ENCODE measurements around the gene KLHL30.

Gene KLHL30

GRCh38 chr2:238130111-238130695, 8.3 kb upstream of the KLHL30 start:
- DNase-seq (ENCODE audit: low read depth, low spot score): no peak

- no peak for DNase-seq (ENCODE audit: low read depth, low spot score)
Measured at GRCh38 chr2:238130696-238131628, 7.5 kb upstream of the KLHL30 start.

- no peak for DNase-seq (ENCODE audit: low read depth, low spot score)
Measured at GRCh38 chr2:238131761-238132462, 6.6 kb upstream of the KLHL30 start.

DNA sequence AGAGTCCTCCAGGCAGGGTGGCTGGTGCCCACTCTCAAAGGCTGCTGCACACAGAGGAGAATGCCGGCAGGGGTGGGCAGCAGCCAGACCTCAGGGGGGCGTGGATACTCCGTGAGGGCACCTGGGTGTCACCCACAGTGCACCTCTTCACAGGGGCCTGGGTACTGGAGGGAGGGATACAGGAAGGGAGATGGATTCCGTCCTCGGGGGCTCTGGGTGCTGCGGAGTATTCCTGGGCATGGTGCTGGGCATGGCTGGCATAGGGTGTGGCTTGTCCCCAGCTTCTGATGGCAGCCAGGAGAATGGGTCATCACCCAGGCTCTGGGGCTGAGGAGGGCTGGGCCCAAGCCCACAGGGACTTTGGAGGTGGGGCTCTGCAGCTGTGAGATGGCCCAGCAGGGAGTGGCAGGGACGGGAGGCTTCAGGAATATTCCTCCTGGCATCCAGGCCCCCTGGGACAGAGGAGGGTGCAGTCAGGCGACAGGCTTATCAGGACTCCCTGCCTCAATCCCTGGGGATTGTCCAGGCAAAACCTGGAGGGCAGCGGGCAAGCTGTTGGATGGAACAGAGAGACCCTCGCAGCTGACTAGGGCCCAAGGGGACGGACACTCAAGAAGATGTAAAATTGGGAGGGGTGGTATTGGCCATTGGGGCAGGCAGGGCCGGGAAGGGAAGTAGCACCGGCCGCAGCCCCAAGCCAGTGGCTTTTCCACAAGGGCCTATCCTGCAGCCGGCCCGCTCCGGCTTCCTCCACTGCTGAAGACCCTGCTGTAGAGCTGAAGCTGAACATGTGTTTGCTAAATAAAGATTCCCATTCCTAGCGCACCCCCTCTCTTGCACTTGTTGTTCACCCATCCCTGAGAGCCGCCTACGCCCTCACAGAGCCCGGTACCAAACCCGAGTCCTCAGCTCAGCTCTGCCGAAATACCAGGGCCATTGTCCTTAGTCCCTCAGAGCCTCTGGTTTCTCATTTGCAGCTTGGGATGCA, 5.7 kb upstream of the KLHL30 start:
- DNase-seq (ENCODE audit: low read depth, low spot score): no peak

DNA sequence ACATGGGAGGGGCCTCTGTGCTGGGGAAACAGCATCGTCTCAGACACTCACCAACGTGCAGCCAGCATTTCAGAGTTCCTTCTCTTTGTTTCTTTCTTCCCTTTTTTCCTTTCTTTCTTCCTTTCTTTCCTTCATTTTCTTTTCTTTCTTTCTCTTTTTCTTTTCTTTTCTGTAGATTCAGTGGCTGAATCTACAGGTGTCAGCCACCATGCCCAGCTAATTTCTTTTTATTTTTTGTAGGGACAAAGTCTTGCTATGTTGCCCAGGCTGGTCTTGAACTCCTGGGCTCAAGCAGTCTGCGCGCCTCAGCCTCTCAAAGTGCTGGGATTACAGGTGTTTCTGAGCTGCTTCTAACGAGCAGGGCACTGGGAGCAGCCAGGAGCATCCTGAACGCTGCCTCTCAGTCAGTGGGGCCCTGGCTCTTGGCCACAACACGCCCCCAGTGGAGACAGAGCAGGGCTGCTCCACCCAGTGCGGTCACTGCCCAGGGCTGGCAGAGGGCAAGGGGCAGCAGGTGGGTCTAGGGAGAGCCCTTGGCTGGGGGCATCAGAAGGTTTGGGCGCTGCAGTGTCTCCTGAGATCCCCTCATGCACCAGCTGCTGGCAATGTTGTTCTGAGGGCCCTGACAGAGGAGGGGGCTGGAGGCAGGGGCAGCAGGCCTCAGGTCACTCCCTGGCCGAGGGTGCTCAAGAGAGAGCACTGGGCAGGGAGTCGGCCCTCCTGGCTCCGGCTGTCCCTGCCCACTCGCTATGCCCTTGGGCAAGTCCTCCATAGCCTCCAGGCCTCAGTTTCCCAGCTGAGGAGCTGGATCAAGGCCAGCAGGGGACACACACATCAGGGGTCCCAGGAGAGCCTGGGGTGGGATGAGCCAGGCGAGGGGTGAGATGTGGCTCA, 4.7 kb upstream of the KLHL30 start:
- no peak for DNase-seq (ENCODE audit: low read depth, low spot score)

DNA sequence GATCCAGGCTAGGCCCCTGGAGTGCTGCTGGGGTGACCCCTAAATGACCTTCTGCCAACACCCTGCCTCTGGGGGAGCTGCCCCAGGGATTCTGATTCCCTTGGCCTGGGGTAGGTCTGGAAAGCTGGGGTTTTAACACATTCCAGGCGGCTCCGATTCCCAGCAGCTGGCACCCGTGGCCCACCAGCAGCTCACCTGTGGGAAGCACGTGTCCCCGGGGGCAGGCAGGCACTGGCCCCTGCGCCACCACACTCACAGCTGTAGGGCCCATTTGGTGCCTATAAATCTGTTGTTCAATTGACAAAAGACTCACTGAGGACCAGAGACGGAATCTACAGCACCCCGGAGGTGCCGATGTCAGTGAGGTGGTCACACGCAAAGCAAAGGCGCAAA, 4.1 kb upstream of the KLHL30 start:
- DNase-seq (ENCODE audit: low read depth, low spot score): no peak

DNA sequence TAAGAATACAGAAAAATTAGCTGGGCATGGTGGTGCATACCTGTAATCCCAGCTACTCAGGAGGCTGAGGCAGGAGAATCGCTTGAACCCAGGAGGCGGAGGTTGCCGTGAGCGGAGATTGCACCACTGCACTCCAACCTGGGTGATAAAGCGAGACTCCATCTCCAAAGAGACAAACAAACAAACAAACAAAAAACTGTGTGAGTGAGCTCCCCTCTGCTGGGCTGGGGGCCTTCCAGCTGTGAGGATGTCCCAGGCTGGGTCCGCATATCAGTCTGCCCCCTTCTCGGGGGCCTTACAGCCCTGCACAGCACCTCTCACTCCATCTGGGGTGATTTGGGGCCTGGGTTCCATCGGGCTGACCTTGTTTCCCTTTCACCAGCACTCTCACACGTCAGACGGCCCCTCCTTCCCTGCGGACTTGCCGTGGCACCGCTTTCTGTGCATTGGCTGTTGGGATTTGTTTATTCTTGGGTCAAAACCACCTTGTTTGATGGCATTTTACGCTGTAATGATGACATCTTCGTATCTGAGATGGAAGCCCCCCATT, 2.8 kb upstream of the KLHL30 start:
- no peak for DNase-seq (ENCODE audit: low read depth, low spot score)

DNA sequence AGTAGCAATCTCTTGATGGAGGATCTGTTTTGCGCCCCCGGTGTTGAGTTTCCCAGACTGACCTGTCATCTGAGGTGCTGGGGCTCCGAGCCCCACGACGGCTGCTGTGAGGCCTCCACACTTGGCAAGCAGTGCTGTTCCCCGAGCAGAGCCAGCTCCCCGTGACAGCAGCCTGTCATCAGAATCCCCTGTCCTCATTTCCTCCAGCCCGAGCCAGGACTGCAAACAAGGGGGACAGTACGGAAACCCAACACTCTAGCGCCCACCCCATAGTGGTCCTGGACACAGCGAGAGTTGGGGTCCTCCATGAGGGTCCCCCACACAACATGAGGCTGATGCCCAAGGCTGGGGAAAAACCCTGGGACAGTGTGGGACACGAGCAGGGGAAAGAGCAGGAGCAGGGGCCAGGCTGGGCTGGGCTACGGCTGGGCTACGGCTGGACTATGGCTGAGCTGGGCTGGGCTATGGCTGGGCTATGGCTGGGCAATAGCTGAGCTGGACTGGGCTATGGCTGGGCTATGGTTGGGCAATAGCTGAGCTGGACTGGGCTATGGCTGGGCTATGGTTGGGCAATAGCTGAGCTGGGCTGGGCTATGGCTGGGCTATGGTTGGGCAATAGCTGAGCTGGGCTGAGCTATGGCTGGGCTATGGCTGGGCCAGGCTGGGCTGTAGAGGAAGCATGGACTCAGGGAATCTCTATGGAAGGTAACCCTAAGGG, 1.5 kb upstream of the KLHL30 start:
- no peak for DNase-seq (ENCODE audit: low read depth, low spot score)

DNA sequence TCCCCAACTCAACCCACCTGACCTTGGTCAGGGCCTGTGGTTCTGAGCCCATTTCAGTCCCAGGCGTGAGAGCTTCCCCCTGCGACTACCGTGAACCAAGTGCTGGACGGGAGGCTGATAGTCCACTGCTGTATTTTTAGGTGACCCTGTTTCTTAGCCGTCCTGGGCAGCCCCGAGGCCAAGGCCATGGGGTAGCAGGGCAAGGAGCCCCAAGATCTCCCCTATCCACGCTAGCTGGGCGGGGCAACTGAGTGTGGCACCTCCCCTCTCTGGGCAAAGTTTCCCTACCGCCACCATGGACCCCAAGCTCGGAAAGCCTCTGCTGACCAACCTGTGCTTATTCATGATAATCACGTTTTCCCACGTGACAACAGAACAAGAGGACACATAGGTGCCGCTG, 583 bp upstream of the KLHL30 start:
- DNase-seq (ENCODE audit: low read depth, low spot score): no peak

DNA sequence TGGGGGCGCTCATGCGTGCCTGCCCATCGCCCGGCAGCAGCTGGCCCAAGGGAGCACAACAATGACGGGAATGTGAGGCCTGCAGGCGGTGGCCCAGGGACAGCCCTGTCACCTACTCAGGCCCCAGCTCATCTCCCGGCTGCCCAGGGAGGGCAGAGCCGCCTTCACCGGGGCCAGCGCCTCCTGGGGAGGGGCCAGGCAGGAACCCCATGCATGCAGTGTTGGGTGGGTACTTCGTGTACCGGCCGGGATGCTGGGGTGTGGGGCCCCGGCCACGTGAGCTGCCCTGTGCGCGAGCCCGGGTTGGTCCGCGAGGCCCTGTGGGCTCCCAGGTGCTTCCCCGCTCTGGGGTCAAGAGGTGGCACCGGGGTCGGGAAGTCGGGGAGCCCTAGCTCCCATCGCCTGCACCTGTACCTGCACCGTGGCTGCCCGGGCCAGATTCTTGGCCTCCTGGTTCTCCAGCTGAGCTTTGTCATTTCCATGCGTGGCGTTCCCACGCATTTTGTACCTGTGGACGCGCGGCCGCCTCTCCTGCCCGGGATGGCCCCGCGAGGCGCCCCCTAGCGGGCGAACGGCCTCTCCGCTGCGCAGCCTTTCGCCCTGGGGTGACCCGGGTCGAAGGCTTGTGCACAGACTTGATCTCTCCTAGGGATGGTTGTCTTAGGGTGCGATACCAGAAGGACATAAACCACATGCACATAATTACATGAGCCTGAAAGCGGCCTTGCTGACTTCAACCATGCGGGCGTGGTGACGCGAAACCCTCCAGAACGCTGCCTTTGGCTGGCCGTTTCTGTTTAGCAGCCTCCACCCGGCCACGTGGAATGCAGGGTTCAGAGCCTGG, 950 bp downstream of the KLHL30 start:
- DNase-seq (ENCODE audit: low read depth, low spot score): no peak

- DNase-seq (ENCODE audit: low read depth, low spot score): no peak
Measured at GRCh38 chr2:238140040-238140439, 1.6 kb downstream of the KLHL30 start.

GRCh38 chr2:238140721-238141540, 2.5 kb downstream of the KLHL30 start:
- DNase-seq (ENCODE audit: low read depth, low spot score): no peak

DNA sequence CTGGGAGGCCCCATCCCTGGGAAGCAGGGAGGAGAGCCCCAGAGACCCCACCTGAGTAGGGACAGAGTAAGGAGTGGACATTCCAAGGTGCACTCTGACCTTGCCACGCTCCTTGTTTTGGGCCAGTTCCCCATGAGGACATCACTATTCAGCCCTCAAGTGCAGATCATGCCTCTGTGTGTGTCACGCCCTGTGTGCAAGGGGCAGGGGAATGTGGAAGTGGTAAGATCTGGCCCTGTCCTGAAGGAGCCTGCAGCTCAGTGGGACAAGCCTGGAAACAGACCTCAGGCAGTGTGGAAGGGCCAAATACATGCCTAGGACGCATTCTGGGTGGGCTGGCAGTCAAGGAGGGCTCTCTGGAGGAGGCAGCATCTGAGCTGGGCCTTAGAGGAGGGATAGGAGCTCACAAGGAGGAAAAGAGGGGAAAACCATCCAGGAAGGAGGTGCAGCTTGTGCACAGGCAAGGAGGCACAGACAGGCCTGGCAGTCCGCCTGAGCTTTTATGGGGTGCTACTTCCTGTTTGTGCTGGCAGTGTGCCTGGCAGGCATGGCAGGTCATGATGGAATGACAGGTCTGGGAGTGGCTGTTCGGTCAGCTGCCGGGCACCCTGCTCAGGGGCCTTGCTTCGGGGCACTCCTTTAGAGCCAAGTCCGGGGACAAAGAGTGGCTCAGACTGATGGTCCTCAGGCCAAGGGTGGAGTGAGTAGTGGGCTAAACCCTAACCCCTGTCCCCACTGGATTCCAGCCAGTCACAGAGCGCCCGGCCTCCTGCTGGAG, 3.3 kb downstream of the KLHL30 start:
- no peak for DNase-seq (ENCODE audit: low read depth, low spot score)

DNA sequence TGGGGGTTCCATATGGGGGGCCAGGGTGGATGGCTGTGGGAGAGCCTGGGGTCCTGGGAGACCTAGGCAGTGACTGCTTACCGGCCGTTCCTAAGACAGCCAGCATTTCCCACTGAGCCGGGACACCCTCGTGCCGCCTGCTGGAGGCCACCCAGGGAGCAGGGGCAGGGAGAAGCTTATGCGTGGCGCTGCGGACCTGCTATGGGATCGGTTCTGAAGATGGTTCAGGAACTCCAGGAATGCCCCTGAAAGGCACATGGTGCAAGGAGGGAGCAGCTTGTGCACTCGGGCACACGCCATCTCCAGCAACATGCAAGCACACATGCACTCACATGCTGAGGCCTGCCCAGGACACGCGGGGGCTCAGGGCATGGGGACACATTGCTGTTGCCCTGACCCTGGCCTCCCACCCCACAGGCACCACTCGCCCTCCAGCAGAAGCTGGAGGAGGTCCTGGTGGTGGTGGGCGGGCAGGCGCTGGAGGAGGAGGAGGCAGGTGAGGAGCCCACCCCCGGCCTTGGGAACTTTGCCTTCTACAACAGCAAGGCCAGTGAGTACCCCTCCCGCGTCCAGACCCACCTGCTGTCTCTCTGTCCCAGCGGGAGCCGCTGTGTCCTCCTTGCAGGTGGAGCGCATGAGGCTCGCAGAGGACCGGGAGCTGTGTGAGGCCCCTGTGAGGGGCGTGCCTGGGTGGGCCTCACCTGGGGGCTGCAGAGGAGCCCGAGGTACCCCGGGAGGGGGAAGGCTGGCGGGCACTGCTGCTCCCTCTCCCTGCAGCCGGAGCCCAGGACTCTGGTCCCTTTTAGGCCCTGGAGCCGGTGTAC, 4.1 kb downstream of the KLHL30 start:
- DNase-seq (ENCODE audit: low read depth, low spot score): no peak

DNA sequence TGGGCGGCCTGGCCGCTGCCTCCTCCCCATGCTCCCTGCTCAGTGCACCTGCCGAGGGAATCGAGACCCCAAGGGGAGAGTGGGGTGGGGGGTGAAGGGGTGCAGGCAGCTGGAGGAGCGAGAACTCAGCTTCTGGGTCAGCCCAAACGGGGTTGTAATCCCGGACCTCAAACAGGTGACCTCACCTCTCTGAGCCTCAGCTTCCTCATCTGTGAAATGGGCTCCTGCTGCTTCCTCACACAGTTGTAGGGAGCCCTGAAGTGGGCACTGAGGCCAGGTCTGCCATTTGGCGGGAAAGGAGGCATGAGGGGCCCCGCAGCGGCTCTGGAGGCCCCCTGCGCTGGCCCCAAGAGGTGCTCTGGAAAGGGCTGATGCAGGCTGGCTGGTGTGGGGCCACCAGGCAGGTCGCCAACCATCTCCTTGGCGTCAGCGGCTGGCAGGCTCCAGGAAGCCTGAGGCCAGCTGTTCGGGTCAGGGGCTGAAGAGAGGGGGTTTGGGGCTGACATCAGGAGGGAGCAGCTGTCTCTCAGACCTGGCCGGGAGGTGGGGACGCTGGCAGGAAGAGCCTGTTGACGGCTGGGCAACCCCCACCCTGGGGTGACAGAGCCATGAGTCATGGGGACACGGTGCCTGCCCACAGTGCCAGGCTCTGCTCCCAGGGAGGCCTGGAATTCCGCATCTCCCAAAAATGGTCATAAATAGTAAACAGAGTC, 4.9 kb downstream of the KLHL30 start:
- DNase-seq (ENCODE audit: low read depth, low spot score): no peak
